Activated naive CD4-positive, alpha-beta T cell treated with anti-CD3 and anti-CD28 coated beads, Interleukin-2, amount 50 U/mL, for 16 hours (primary cell): ENCODE data around the gene FRMD6.
"Not testable (repeated sequence)": the region's sequence is repeated elsewhere in the genome, so short reads cannot be mapped to it uniquely, and the experiment has no call there.

Experiments used
- DNase-seq: peaks from one replicate; pipeline ENCODE4 v3.0.0-alpha.2; 2020

The FRMD6 gene

GRCh38 chr14:51633298-51633697 lies 18.4 kb upstream of the FRMD6 start:
- DNase-seq, result not testable (repeated sequence)

- no peak for DNase-seq
Measured at GRCh38 chr14:51636109-51636508, 15.6 kb upstream of the FRMD6 start.

DNA sequence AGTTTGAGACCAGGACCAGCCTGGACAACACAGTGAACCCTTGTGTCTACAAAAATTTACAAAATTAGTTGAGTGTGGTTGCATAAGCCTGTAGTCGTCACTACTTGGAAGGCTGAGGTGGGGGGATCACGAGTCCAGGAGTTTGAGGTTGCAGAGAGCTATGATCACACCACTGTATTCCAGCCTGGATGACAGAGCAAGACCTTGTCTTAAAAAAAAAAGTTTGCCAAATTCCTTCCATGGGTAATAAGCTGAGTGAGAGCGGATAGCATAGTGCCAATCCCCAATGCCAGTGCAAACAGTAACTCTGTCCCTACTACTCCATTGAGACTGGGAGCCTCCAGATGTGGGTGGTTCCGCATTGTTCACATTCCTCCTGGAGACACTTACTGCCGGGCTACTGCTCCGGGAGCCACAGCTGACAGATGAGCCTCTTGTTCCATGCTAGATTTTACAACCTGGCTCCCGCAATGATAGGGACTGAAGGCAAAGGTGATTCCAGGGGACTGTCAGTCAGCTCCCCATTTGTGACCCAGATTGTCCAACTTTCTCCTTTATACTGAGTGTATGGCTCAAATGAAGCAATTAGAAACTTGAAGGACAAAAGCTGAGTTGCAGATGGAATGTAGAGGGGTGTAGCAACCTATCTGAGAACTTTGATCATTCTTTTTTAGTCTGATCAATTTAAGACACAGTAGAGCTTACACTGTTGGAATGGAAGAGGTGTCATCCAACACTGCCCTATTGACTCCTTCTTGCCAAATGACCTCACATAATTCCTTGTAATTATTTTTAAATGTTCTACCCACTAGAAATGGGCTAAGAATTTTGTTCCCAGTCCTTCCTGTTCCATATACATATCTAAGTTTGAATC lies 13.4 kb upstream of the FRMD6 start:
- DNase-seq, result no peak

GRCh38 chr14:51639668-51640316 lies 11.9 kb upstream of the FRMD6 start:
- DNase-seq, result no peak

DNA sequence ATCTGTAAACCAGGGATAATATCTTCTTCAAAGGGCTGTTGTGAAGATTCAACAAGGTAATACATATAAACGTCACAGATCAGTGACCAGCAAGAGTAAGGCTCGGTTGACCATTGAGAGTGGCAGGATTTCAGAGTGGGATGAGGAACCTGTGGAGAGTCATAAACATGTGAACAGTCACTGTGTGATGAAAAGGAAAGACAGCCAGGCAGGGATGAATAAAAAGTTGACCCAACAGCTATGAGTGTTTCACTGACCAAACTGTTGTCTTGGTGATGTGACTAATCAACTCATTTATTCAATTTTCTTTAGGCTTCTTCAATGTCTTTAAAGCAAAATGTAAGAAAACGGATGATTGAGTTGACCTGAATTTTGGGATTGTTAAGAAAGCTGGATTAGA lies 8.6 kb upstream of the FRMD6 start:
- no peak for DNase-seq

- DNase-seq, result no peak
Measured at GRCh38 chr14:51644217-51644933, 7.3 kb upstream of the FRMD6 start.

DNA sequence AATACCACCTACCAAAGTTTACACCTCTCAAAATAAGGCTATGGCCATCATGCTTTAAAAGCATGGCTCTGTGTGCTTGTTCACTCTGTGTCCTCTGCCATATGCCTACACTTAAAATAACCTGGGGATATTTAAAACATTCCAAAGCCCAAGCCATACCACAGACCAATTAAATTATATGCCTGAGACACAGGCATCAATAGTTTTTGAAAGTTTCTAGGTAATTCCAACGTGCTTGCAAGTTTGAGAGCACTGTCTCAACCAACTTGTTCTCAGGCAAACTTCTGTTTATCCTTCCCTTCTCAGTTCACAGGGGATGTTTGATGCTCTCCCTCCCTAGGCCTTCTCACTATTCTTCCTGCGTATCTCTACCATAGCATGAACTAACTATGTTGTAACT lies 3.4 kb upstream of the FRMD6 start:
- DNase-seq, result no peak

- no peak for DNase-seq
Measured at GRCh38 chr14:51650716-51651387, 858 bp upstream of the FRMD6 start.

DNA sequence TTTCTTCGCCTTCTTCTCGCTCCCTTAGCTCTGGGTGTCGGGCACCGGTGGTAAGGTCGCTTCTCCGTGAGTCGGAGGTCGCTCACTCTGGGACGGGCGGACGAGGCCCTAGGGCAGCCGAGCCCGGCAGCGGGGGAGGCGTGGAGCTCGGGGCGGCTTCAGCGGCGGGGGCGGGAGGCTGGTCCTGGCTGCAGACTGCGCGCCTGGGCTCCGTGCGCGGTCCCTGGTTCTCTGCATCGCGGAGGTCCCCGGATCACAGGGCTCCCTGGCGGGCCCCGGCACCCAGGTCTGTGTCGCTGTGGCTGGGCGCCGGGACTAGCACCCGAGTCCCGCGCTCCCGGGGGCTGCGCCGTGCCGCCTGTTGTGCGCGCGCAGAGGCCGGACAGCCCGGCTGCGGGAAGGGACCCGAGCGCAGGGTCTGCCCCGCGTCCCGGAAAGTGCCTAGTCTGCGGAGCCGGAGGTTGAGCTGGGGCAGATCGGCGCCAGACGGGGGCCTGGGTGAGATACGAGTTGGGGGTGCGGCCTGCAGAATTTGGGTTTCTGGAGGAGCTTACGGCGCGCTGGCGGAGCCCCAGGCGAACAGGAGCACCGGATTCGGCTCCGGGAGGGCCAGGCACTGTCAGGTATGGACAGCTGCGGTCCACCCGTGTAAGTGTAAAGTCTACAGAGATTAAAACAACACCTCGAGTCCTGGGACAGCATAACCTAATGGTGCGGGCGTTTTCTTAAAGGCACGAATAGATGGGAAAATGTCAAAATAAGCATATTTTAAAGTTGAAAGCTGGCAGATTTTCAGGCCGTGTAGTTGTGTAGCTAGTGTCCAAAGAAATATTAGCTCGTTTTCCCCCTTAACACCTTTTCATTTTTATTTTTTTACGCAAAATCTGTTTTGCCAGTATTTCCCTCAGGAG lies 713 bp downstream of the FRMD6 start:
- peak; percentile 38 for DNase-seq

DNA sequence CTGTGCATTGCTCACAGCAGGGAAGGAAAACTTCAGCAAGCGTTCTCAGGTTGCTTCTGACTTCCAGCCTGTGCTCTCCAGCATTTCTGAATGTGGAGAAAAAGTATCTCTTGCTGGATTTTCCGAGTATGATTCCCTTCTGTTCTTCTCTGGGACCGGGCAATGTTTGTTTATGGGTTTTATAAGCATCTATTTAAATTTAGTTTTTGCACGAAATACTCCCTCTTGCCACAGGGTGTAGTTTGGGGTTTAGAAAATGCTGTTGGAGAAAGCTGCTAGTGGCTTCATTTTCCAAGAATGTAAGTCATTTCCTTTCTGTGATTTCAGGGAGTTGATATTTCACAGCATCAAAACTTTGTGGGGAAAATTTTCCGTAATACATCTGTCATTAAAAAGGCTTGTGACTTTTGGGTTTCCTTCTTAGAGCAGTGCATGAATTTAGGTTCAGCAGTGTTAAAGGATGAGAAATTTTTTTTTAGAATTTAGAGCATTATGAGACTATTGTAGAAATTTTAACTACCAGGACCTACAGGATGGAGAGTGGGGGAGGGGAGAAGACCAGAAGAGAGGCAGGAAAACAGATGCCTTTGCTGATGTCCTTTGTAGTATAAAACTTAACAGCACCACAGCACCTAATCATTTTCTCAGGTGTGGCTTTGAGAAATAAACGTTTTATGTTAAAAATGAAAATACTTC lies 1.5 kb downstream of the FRMD6 start:
- no peak for DNase-seq

DNA sequence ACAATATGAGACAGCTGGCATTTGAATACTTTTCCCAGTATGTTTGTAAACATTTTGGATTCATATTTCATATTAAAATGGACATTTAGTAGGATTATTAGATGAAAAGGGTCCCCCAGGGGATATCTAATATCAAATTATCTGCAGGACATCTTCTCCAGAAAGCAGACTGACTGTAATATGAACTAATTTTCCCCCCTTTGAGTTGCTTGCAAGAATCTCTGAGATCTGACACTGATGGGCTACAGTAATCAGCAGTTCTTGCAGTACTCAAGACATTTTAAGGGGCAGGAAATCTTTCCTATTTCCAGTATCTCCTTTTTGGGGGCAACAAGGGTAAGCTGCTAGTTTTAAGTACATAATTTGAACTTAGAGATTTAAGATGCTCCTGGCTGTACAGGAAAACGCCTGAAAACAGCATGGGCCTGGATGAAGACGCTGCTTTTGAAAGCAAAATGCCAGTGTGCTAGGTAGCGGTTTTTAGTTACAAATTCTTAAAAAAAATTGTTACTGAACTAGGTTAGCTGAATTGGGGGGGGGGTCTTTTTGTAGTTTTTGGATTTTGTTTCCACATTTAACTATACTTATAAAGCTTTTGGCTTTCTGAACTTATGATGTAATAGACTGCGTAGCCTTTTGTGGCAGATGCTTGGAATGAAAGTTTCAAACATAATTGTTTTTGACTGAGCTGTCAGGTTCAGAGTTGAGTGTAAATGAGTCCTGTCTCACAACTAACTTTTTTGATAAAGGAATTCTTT lies 2.2 kb downstream of the FRMD6 start:
- no peak for DNase-seq

GRCh38 chr14:51654533-51654845 lies 2.8 kb downstream of the FRMD6 start:
- DNase-seq, result no peak

- no peak for DNase-seq
Measured at GRCh38 chr14:51657762-51658161, 6.1 kb downstream of the FRMD6 start.

DNA sequence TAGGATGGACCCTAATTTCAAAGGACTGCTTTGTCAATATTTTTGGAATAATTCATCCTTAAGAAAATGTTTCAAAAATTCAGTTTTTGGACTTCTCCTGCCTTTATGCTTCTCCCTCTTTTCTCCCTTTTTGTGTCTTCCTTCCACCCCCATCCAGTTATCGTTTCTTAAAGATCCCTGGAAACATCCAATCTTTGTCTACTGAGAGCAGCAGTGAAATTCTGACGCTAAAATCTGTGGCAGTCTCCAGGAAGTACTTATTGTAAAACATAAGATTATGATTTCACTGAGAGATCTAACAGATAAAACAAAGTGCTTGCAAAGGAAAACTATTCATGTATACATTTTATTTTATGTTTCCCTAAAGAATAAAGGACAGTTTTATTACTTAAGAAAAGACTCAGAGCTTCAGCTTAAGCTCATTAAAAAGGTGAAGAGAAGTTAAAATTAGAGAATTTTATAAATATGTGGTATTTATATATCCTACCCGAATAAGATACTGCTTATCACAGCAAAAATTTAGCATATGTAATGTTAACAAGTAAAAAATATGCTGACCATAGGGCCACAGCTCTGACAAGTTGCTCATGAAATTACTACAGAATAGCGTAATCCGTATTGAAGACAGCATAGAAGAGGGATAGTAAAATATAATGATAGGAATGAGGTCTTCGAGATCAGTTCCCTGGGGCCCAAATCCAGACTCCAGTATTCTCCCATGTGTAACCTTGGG lies 6.9 kb downstream of the FRMD6 start:
- no peak for DNase-seq

DNA sequence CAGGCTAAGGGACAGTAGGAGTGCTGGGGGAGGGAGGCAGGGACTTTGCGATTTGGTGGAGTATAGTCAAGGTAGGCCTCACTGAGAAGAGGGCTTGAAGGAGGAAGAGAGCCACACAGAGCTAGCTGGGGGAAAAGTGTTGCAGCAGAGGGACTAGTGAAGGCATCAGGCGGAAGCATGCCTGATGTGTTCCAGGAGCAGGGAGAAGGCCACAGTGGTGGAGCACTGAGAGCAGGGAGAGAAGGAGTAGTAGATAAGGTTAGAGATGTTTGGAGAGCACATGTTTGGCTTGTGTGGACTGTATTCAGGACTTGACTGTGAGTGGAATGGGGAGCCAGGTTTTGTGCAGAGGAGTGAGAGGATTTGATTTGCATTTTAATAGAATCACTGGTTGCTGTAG lies 9.0 kb downstream of the FRMD6 start:
- no peak for DNase-seq

DNA sequence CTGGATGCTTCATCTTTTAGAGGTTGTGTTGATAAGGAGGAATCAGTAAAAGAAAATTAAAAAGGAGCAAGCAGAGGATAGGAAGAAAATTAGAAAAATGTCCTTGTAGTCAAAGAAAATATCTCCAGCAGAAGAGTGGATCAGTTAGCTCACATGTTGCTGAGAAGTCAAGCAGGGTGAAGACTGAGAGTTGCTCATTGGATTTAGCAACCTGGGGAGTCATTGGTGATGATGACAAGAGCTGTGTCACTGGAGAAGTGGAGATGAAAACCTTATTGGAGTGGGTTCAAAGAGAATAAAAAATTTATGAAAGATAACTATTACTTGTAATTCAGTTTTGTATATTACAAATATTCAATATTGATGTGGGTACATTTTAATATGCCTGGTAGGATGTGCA lies 9.8 kb downstream of the FRMD6 start:
- no peak for DNase-seq

DNA sequence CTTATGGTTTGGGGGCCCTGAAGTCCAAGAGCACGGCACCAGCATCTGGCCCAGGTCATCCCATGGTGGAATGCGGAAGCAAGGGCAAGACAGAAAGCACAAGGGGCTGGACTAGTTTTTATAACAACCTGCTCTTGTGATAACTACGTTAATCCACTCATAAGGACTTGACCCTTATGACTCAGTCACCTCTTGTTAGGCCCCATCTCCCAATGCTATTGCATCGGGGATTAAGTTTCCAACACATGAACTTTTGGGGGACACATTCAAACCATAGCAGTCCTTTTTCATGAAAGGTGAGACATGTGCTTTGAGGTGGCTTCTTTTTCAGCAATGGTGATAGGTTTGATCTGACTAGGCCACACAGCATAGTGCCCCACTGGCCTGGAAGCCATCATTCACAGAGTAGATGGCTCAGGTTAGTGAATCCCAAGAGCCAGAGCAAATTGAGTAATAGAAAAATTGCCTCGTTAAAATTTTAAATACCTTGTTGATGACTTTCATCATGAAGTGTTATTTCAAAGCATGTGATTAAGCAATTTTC lies 12.1 kb downstream of the FRMD6 start:
- no peak for DNase-seq

- no peak for DNase-seq
Measured at GRCh38 chr14:51666070-51666469, 14.4 kb downstream of the FRMD6 start.

- no peak for DNase-seq
Measured at GRCh38 chr14:51666826-51667225, 15.1 kb downstream of the FRMD6 start.

- no peak for DNase-seq
Measured at GRCh38 chr14:51668870-51669269, 17.2 kb downstream of the FRMD6 start.
